Measurements from ENCODE around the gene CX3CL1.

The CX3CL1 gene

GRCh38 chr16:57407521-57408353, 35.4 kb downstream of the CX3CL1 start:
- no peak for DNase-seq

DNA sequence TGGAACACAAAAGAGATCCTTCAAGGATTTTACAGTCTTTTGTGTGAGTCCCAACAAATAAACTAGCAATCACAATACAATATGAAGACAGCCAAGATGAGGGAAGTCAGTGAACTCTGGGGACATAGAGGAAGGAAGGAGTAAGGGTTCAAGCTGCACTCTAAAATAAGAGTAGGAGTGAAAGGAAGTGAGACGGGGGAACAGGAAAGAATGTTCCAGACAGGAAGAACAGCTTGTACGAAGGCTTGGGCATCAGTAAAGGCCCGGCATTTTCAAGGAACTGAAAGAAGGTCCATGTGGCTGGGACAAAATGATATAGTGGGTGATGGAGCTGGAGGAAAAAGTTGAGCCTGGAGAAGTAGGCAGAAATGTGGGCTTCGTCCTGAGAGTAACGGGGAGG, 36.8 kb downstream of the CX3CL1 start:
- DNase-seq = no peak

GRCh38 chr16:57409870-57410587, 37.7 kb downstream of the CX3CL1 start:
- DNase-seq = no peak

GRCh38 chr16:57411362-57411976, 39.2 kb downstream of the CX3CL1 start:
- DNase-seq = no peak

- DNase-seq = no peak
Measured at GRCh38 chr16:57412584-57412983, 40.3 kb downstream of the CX3CL1 start.

GRCh38 chr16:57413301-57413730, 41.0 kb downstream of the CX3CL1 start:
- no peak for DNase-seq

GRCh38 chr16:57413733-57414132, 41.4 kb downstream of the CX3CL1 start:
- DNase-seq = no peak

GRCh38 chr16:57416084-57416483, 43.8 kb downstream of the CX3CL1 start:
- no peak for DNase-seq

DNA sequence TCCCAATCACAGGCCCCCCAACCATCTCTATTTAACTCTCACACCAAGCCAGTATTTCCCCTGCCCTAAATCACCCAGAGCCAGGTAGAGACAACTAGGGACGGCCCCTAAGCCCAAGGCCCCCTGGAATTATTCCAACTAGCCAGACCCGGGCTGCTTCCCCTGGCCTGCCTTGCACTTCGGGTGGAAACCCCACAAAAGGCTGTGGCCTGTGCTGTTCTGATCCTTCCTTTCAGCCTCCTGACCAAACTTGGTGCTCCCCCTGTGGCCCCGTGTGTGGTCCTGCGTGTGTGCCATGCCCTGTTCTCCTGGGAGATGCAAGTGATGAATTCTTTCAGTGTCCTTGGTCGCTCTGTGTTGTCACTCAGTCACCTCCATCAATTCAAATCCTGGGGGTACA, 47.2 kb downstream of the CX3CL1 start:
- no peak for DNase-seq

- DNase-seq = no peak
Measured at GRCh38 chr16:57422026-57422944, 50.0 kb downstream of the CX3CL1 start.

GRCh38 chr16:57423152-57423551, 50.9 kb downstream of the CX3CL1 start:
- no peak for DNase-seq

GRCh38 chr16:57424583-57424982, 52.3 kb downstream of the CX3CL1 start:
- DNase-seq = no peak

DNA sequence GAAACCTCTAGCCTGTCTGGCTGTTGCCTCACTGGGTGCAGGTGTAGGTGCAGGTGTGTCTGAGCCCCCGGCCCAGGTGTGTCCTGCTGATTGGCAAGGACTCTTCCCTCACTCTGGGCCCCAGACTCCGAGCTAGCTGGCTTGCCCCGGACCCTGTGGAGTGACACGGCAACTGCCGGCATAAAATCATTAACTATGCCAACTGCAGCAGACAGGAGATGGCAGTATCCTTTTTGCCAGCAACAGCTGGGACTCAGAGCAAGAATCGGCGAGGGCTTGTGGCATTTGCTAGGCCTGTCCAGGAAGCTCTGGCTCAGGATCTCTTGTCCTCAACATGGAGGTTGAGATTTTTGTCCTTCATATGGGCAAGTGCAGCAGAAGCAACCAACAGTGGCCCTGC, 54.1 kb downstream of the CX3CL1 start:
- DNase-seq = no peak

GRCh38 chr16:57427307-57427706, 55.0 kb downstream of the CX3CL1 start:
- no peak for DNase-seq

GRCh38 chr16:57427824-57428223, 55.5 kb downstream of the CX3CL1 start:
- DNase-seq = no peak

- DNase-seq = no peak
Measured at GRCh38 chr16:57430955-57431354, 58.7 kb downstream of the CX3CL1 start.

- no peak for DNase-seq
Measured at GRCh38 chr16:57432505-57432904, 60.2 kb downstream of the CX3CL1 start.

DNA sequence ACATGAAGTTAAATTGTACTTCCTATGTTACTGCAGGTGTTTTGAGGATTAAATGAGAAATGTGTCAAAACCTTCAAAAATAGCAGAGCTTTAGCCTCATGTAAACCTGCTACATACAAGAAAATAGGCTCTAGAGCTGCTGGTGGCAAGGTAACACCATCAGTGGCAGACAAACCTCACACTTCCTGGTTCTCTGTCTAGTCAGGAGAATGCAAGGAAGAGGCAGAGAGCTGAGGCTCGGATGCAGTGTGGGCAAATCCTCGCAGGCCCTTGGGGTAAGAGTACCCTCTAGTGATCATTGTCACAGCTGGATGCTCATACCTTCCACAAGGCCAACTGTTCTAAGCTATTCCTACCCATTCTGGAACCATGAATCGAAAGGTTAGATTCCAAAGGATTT, 60.7 kb downstream of the CX3CL1 start:
- no peak for DNase-seq

DNA sequence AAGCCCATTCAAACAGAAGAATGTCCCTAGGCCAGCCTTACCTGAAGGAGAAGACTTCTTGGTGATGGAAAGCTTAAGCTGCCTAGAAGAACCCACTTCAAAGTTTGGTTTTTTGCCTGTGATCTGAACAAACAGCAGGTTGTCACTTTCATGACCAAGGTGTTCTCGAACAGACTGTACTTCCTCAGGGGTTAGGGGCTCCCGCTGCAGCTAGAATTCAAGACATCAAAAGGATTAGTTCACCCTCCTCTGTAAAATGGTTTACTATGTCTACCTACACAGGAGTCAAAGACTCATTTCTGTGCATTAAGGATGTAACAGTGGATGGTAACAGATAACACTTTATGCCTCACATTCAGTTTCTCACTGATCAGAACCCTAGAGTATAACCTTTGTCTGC, 61.7 kb downstream of the CX3CL1 start:
- DNase-seq = no peak

All from stimulated activated CD4-positive, alpha-beta T cell treated with anti-CD3 and anti-CD28 coated beads, Interleukin-12 subunit alpha, Interleukin-12 subunit beta, amount 100 ng/mL, for 4 hours (primary cell).